GM10266 (cell line): Measurements from ENCODE around the gene EIF4B.

Source experiments
- DNase-seq: peaks from one replicate; pipeline ENCODE4 v3.0.0; 2012; ENCODE audit errors: extremely low spot score
- TF ChIP-seq, protein P1 (sequence below): IDR thresholded peaks from 2 replicates; pipeline ENCODE4 v1.5.1; 2012; ENCODE audit warnings: mild to moderate bottlenecking, low read depth; ENCODE audit not compliant: control insufficient read depth, insufficient read depth; ENCODE audit errors: missing control alignments

Gene EIF4B

DNA sequence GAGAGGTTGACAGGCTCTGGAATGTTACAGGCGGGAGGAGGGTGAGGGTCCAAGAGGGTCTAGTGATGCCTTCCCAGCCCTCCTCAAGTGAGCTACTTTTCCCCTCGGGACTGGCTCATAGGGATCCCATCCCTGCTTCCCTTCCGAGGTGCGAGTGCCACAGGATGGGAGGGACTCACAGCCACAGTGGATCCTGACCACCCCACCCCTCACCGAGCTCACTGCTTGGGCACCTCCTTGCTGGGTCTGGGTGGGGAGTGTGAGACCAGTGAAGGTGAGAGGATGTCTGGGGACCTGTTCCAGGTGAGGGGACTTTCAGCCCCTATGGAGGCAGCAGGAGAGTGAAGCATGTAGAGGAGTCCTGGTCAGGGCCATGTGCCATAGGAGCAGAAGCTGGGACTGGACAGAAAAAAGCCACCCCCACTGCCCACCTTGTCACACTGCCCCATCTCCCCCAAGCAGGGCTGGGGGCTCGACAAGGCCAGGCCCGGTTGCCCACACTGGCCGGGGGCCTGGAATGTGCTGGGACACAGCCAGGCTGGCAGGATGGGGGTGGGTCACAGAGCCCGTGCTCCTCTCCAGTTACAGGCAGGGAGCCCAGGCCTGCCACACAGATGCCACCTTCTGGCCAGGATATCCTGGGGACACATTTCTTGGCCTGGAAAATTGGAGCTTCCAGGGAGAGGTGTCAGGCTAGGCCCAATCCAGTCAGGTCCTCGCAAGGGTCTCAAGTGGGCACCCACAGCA is 42.0 kb downstream of the EIF4B start:
- TF ChIP-seq, protein P1, sequence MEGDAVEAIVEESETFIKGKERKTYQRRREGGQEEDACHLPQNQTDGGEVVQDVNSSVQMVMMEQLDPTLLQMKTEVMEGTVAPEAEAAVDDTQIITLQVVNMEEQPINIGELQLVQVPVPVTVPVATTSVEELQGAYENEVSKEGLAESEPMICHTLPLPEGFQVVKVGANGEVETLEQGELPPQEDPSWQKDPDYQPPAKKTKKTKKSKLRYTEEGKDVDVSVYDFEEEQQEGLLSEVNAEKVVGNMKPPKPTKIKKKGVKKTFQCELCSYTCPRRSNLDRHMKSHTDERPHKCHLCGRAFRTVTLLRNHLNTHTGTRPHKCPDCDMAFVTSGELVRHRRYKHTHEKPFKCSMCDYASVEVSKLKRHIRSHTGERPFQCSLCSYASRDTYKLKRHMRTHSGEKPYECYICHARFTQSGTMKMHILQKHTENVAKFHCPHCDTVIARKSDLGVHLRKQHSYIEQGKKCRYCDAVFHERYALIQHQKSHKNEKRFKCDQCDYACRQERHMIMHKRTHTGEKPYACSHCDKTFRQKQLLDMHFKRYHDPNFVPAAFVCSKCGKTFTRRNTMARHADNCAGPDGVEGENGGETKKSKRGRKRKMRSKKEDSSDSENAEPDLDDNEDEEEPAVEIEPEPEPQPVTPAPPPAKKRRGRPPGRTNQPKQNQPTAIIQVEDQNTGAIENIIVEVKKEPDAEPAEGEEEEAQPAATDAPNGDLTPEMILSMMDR, result no peak
- DNase-seq, result no peak

DNA sequence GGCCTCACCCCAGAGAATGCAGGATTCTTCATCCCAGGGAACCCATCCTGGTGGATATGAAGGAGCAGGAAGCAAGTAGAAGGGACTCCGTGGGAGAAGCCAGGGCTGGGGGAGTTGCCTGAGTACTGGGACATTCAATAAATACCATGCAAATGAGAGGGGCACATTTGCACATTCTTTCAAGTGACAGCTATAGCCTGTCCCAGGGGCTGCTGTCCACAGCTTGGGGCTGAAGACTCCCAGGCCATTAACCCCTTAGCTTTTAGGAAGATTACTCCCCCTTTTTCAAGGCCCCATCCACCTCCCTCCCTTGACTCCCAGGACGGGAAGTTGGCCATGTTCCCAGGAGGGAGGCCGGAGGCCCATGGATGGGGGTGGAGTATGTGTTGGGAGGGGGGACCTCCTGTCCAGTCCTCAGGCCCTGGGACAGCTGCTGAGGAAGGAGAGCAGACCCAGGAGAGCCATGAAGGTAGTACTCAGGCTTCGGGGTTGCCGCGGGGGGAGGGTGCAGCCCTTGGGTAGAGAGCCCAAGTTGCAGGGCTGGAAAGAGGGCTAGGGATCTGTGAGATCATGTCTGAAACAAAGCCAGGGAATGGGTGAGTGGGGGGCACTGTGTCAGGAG is 42.6 kb downstream of the EIF4B start:
- TF ChIP-seq, protein P1, result no peak
- no peak for DNase-seq

DNA sequence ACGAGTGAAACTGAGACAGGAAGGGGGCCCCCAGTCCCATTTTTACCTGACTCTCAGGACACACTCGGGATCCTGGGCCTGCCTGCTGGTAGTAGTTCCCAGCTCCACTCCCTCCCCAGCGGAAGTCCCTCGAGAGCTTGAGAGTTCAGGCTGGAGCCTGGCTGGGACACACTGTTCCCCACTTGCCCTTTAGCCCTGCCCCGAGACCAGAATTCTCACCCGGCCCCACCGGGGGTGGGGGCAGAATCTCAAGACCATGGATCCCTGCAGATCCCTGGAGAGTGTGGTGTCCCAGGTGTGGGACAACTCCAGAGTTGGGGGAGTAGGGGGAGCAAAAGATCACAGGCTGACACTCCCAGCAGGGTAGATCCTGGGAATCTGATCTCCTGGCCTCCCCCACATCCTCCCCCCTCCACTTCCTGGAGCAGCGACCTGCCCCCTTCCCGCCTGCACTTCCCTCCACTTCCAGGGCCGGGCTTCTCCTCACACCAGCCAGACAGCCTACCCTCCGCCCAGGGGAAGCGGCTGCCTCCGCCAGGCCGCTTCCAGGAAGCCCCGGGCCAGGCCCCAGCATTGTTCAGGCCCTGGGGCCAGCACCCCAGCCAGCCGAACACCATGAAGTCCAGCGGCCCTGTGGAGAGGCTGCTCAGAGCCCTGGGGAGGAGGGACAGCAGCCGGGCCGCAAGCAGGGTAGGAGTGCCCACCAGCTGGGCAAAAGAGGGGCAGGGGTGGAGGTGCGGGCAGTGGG is 43.5 kb downstream of the EIF4B start, which contains the start of gene TNS2:
TNS2 (plus strand) TSS at position 495 of the 748 bp plus-strand sequence; CDS start at position 616, 121 bp downstream.
- no peak for DNase-seq
- TF ChIP-seq, protein P1, result no peak

DNA sequence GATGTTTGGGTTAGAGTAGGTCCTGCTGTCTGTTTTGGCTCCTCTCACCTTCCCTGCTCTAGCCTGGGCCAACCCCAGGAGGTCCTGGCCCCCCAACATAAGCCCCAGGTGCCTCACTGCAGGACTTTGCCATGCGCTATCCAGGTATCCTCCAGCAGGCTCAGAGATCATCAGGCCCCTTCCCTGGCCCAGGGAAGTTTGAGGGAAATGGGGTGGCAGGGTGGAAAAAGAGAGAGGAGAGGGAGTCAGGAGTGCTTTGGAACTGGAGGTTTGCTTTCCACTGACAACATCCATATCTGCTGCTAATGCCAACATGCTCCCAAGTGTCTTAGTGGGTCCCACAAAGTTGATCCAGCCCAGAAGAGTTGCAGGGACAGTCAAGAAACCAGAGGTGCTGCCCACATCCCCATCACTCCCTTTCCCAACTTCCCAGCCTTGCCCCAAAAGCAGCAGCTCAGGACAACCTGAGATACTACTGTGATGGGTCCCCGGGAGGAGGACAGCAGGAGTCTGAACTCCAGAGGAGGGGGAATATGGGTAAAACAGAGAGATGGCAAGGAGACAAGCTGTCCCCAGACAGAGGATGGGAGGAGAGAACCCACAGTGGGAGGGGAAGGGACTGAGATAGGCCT is 44.3 kb downstream of the EIF4B start:
- DNase-seq, result no peak
- TF ChIP-seq, protein P1, result no peak

DNA sequence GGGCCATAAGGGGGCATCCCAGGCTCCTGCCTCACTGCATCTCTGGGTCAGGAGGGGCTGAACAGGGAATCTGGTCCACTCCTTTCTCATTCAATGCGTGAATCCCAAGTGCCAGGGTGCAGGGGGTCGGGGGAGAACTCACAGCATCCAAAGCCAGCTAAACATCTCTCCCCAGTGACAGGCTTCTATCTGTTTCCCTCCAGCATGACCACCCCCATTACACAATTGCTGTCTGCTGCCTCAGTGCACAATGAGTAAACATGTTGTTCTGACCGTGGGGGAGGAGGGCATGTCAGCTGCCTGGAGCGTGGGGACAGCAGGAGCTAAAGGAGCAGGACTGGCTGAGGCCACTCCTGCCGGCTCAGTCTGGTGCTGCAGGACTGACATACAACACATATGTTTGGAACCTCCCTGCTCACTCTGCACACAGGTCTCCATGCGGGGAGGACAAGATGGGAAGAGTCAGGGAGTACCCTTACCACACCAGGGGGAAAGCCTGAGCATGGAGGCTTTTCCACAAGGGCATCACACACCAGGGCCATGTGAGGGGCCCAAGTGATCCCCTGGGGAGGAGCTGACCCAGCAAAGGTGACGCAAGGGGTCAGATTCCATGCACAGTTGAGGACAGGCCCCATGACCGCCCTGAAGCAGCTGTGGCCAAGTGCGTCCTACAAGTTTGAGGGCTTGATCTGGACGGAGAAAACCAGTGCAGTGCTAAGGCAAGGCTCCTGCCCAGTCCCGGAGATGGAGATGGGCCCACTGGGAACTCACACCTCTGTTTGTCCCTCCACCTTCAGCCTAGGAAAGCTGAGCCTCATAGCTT is 45.0 kb downstream of the EIF4B start:
- DNase-seq, result no peak
- TF ChIP-seq, protein P1, result no peak

DNA sequence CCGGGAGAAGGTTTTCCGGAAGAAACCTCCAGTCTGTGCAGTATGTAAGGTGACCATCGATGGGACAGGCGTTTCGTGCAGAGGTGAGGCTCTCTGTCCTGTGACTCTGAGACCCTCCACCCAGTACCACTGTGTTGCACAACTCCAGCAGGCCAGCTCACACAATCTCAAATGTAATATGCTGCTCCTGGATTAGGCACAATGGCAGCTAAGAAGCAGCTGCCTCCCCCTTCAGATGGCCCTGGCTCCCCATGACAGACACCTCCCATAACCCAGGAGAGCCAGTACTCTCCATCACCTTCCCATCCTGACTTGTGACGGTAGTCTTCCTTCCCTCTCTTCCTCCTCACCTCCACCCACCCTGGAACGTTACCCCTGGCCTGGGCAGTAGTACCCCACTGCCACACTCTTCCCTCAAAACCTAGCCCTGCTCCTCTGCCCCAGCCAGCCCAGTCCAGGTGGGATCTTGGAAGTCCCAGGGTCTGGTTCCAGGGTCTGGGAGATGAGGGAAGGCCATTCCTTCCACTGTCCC is 45.7 kb downstream of the EIF4B start:
- TF ChIP-seq, protein P1, result no peak
- no peak for DNase-seq
